Psoas muscle (tissue), 8 donors: ENCODE data around the gene SYNC. TPM values are rescaled to one million over a fixed set of nuclear protein-coding genes. Genes with fewer than 3 reads are reported as not detected.
"Not testable (repeated sequence)": the region's sequence is repeated elsewhere in the genome, so short reads cannot be mapped to it uniquely, and the experiment has no call there.

Experiments used
- ATAC-seq, 4 donors: fragments of 200-7000 bp; cut with Tn5 transposase; one replicate each; pipeline ENCODE4 v1.9.1; 2020; ENCODE audit warnings: moderate library complexity in 3 of 4, mild to moderate bottlenecking in 2 of 4
- DNase-seq, 2 donors: peaks; one replicate each; pipeline ENCODE4 v3.0.0-alpha.2; 2020
- H3K27ac ChIP-seq: fragments of 200-600 bp; one replicate; pipeline ENCODE4 v1.8.0; 2022
- H3K27me3 ChIP-seq, 3 donors: fragments of 200-600 bp in 1 of 3; one replicate each; pipeline versions ENCODE4 v1.6.1 to v1.8.0; 2013 to 2022; ENCODE audit warnings: low read length in 2 of 3, mild to moderate bottlenecking in 2 of 3, moderate library complexity in 1 of 3; ENCODE audit not compliant: insufficient read depth in 3 of 3
- H3K36me3 ChIP-seq, 2 donors: fragments of 200-600 bp in 1 of 2; one replicate each; pipeline versions ENCODE4 v1.6.1 to v1.8.0; 2013 to 2022; ENCODE audit warnings: low read depth in 1 of 2, mild to moderate bottlenecking in 1 of 2, moderate library complexity in 1 of 2; ENCODE audit not compliant: insufficient read depth in 1 of 2
- H3K4me1 ChIP-seq: fragments of 200-600 bp; one replicate; pipeline ENCODE4 v1.8.0; 2022
- H3K4me3 ChIP-seq: fragments of 200-600 bp; one replicate; pipeline ENCODE4 v1.8.0; 2022; ENCODE audit warnings: mild to moderate bottlenecking
- H3K9me3 ChIP-seq: fragments of 200-600 bp; one replicate; pipeline ENCODE4 v1.8.0; 2022
- WGBS, 3 donors: extraction: QIAGEN DNeasy Blood & Tissue Kit; methylation state at CpG; one replicate each; pipeline versions ENCODE4 v1.1.6 to v1.1.7; 2013; 5-methylcytosine and 5-hydroxymethylcytosine counted together
- intact Hi-C, 2 donors: fragments of 100-400 bp; cut with DNase I; formaldehyde crosslinking; loops; one replicate each; pipeline versions ENCODE4 v1.11.0 to v1.14.2; 2022
- polyA plus RNA-seq, 3 donors: library from polyadenylated mRNA; stranded (reverse); fragments of 200-250 nt; gene quantifications; one replicate each; pipeline ENCODE4 v1.2.3, GENCODE V29; 2013
- total RNA-seq, 4 donors: library from RNA; stranded (reverse); fragmentation: NEBNext Ultra II Directional in 2 of 4; extraction: Animal tissue kit (Norgen Biotek cat#: 25700) in 2 of 4; gene quantifications; one replicate each; pipeline versions ENCODE4 v1.2.1 to v1.2.4, GENCODE V29; 2021 to 2023
- TF ChIP-seq, protein P1 (sequence below): fragments of 200-600 bp; IDR thresholded peaks from one replicate; pipeline ENCODE4 v1.8.0; 2022; ENCODE audit warnings: antibody characterized with exemption
- donor health status: healthy with polysubstance abuse.
- donor health status: DM: no; HTN: no; CAD: no; lungs with moderate emphysema.
- donor health status: Bipolar disorder and iron deficiency.
- donor health status: healthy.
- donor health status: DM: yes; HTN: yes; CAD: no.
- donor health status: DM: no; HTN: no; CAD: no.
- donor health status: DM: no; HTN: no; CAD: no.
- donor health status: DM: yes; HTN: yes; CAD: no.

Gene SYNC
- total and polyA plus RNA-seq, 7 donors: 40.4 to 82.5 (median 52.6) TPM

DNA sequence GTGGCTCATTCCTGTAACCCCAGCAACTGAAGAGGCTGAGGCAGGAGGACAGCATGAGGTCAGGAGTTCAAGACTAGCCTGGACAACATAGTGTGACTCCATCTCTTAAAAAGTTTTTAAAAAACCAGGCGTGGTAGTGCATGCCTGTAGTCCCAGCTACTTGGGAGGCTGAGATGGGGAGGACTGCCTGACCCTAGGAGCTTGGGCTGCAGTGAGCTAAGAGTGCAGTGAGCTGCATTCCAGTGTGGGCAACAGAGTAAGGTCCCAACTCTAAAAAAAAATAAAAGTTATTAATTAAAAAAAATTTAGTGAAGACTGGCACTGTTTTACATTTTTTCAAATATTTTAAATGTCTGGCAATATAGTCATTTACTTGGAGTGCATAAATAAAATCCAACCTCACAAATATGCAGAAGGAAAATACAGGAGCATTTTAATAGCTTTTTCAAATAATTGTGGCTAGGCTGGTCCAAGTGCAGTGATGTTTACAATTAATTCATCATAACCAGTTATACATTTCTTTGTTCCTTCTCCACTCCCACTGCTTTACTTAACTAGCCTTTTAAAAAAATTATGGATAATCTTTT, 63.0 kb downstream of the SYNC start:
- intact Hi-C loops: no loop called here
- TF ChIP-seq, protein P1, sequence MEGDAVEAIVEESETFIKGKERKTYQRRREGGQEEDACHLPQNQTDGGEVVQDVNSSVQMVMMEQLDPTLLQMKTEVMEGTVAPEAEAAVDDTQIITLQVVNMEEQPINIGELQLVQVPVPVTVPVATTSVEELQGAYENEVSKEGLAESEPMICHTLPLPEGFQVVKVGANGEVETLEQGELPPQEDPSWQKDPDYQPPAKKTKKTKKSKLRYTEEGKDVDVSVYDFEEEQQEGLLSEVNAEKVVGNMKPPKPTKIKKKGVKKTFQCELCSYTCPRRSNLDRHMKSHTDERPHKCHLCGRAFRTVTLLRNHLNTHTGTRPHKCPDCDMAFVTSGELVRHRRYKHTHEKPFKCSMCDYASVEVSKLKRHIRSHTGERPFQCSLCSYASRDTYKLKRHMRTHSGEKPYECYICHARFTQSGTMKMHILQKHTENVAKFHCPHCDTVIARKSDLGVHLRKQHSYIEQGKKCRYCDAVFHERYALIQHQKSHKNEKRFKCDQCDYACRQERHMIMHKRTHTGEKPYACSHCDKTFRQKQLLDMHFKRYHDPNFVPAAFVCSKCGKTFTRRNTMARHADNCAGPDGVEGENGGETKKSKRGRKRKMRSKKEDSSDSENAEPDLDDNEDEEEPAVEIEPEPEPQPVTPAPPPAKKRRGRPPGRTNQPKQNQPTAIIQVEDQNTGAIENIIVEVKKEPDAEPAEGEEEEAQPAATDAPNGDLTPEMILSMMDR: no peak
- H3K9me3 ChIP-seq: no peaks in the 10 kb centered on the region
- WGBS, 3 donors: 80 to 93% (median 89%) methylated on average over 1 of the region's 1 CpG
- H3K4me3 ChIP-seq: no peak overlapping the region
- H3K27ac ChIP-seq: no peak overlapping the region
- no peaks in the 10 kb centered on the region for H3K4me1 ChIP-seq
- H3K36me3 ChIP-seq: peaks cover 0 to 6% of the 10 kb centered on the region in 2 donors
- DNase-seq (no peak), ATAC-seq (no peak)
- H3K27me3 ChIP-seq: no peaks in the 10 kb centered on the region

DNA sequence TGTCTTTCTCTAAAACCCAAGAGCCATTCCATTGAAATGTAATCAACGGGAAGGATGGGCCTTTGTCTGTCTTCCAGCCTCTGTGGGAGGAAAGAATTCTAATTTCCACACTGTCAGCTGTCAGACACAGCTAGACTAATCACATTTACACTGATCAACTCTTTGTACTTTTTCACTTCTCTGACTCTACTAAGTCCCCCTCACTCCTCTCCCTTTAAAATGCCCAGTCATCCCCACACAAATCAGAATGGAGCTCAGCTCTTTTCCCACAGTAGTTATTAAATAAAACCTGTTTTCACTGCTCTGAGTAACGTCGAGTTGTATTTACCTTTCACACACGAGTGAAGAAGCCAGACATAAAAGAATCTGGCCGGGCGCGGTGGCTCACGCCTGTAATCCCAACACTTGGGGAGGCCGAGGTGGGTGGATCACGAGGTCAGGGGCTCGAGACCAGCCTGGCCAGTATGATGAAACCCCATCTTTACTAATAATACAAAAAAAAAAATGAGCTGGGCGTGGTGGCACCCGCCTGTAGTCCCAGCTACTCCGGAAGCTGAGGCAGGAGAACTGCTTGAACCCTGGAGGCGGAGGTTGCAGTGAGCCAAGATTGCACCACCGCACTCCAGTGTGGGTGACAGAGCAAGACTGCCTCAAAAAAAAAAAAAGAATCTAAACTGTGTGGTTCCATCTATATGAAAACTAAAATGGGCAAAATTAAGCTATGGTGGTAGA, 65.5 kb downstream of the SYNC start:
- no peak overlapping the region for H3K27ac ChIP-seq
- no peaks in the 10 kb centered on the region for H3K4me1 ChIP-seq
- intact Hi-C loops: no loop called here
- H3K4me3 ChIP-seq: no peak overlapping the region
- no peaks in the 10 kb centered on the region for H3K9me3 ChIP-seq
- TF ChIP-seq, protein P1: no peak
- no peaks in the 10 kb centered on the region for H3K27me3 ChIP-seq
- 62 to 74% (median 66%) methylated on average over 16 of the region's 16 CpGs for WGBS, 3 donors
- ATAC-seq (no peak), DNase-seq (no peak)
- H3K36me3 ChIP-seq: peaks cover 0 to 31% of the 10 kb centered on the region in 2 donors

GRCh38 chr1:32635508-32636277, 66.9 kb downstream of the SYNC start:
- no peak overlapping the region for H3K27ac ChIP-seq
- WGBS, 3 donors: 91 to 97% (median 96%) methylated on average over 8 of the region's 8 CpGs
- H3K27me3 ChIP-seq: no peaks in the 10 kb centered on the region
- ATAC-seq (no peak), DNase-seq (no peak)
- H3K9me3 ChIP-seq: no peaks in the 10 kb centered on the region
- TF ChIP-seq, protein P1: no peak
- H3K4me3 ChIP-seq: no peak overlapping the region
- intact Hi-C loops: no loop called here
- peaks cover 0 to 44% of the 10 kb centered on the region in 2 donors for H3K36me3 ChIP-seq
- H3K4me1 ChIP-seq: no peaks in the 10 kb centered on the region

DNA sequence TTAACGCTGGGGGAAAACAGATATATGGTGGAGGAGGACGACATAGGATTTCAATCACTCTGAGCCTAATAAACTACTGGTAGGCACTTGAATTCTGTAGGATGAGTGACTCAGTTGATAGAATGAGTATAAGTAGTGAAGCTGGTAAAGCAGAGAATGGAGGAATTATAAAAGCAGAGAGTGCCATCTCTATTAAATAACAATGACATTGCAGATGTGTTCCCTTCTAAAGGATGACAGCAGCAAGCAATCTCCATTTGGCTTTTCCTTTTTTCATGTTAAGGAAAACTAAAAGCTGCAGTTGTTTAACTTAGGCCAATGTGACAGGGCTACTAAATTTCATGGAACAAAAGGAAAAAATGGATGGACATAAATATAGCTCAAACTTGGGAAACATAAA, 69.7 kb downstream of the SYNC start:
- no peak overlapping the region for H3K27ac ChIP-seq
- TF ChIP-seq, protein P1: no peak
- no peaks in the 10 kb centered on the region for H3K4me1 ChIP-seq
- H3K36me3 ChIP-seq: peaks cover 0 to 68% of the 10 kb centered on the region in 2 donors
- 68 to 82% (median 81%) methylated on average over 2 of the region's 2 CpGs for WGBS, 3 donors
- no peak for DNase-seq
- intact Hi-C loops: no loop called here
- ATAC-seq: no peak
- H3K9me3 ChIP-seq: no peaks in the 10 kb centered on the region
- H3K27me3 ChIP-seq: no peaks in the 10 kb centered on the region
- no peak overlapping the region for H3K4me3 ChIP-seq

DNA sequence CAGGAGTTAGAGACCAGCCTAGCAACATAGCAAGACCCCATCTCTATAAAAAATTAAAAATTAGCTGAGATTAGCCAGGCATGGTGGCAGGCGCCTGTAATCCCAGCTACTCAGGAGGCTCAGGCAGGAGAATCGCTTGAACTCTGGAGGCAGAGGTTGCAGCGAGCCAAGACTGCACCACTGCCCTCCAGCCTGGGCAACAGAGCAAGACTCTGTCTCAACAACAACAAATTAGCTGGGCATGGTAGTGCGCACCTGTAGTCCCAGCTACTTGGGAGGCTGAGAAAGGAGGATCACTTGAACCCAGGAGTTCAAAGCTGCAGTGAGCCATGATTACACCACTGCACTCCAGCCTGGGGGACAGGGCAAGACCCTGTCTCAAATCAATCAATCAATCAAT, 72.4 kb downstream of the SYNC start:
- H3K4me3 ChIP-seq, ATAC-seq, intact Hi-C loops, H3K27ac ChIP-seq, H3K9me3 ChIP-seq, H3K4me1 ChIP-seq, DNase-seq, H3K27me3 ChIP-seq: not testable (repeated sequence)
- WGBS, 3 donors: 98 to 100% (median 98%) methylated on average over 4 of the region's 4 CpGs
- peaks cover 0 to 95% of the 10 kb centered on the region in 2 donors for H3K36me3 ChIP-seq
